HG03097 (cell line): Measurements from ENCODE around the gene WDR43.

Experiments used
- ATAC-seq: cut with Tn5 transposase; IDR thresholded peaks from one replicate; pipeline ENCODE4 v1.9.1; 2021; ENCODE audit not compliant: unreplicated experiment, low FRiP score

WDR43 gene

DNA sequence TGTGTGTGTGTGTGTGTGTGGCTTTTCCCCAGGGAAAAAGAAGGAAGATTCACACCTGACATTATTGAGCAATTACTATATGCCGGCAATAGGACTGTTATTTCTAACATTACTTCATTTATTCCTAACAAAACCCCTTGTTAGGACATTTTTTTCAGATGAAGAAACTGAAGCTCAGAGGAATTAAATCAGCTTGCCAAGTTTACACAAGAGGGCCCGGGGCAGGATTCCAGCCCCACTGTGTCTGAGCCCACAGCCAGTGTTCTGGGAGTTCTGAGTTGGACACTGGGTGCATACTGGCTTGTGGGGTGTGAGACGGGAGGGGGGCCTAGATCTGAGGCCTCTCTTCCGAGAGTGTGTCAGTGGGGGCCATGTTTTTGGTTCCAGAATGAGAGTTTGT is 96.6 kb downstream of the WDR43 start:
- no peak for ATAC-seq

DNA sequence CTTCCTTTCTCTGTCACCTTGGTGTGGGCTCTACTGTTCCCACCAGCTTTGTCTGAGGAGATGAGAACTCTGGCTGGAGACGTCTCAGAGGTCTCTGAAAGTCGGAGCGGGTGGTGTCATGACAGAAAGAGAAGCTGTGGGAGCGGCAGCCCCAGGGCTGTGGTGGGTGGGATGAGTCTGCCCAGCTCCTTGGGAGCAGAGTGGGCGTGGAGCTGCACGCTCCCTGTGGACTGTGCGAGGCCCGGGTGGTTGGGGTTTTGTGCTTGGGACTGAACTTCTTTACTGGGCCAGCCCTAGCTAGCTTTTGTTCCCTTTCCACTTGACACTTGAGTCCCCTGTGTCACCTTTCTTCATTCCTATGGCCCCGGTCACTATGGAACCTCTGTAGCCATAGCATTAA is 97.0 kb downstream of the WDR43 start:
- no peak for ATAC-seq

DNA sequence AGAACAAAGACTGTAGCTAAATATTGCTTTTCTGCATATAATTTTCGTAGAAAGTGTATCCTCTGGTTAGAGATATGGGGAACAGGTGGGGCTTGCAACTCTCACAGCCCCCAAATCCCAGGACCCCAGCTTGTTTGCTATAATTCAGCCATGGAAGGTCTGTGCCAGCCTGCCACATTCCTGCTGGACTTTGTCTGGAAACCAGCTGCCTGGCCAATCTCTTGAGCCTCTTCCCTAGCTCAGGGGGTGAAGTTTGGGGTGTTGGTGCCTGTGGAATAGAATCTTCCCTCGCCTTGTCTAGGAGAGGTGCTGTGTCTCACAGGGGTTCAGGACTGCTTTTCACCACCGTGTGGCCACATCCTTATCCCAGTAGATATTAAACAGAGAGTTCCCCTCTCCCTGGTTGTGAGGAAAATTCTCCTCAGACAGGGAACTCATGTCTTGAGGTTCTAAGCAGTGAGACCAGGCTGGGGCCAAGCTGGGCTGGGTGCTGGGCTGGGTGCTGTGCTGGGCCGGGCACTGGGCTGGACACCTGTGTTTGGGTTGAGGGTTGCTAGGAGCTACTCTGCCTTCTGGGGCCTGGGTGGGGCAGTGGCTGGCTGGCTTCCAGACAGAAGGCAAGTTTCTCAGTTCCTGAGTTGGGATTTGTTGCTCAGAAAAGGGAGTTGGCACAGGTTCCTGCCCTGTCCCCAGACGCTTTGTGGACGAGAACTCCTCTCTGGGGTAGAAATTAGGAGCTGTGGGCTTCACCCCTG is 98.9 kb downstream of the WDR43 start:
- ATAC-seq, result no peak

DNA sequence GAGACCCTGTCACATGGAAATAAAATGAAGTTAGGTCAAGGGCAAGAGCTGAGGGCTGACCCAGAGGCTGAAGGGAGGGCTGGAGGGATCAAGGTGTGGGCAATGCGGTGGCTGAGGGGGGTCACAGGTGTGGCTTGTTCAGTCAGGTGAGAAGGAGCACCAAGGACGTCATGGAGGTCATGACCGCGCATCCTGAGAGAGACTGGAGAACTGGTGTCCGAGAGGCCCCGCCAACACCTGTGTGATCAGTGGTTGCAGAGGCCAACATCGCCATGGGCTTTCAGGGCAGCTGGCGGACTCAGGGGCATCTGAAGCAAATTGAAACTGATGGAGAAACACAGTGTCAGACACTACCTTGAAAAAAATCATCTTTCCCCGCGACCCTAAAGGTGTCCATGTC is 99.6 kb downstream of the WDR43 start:
- no peak for ATAC-seq

DNA sequence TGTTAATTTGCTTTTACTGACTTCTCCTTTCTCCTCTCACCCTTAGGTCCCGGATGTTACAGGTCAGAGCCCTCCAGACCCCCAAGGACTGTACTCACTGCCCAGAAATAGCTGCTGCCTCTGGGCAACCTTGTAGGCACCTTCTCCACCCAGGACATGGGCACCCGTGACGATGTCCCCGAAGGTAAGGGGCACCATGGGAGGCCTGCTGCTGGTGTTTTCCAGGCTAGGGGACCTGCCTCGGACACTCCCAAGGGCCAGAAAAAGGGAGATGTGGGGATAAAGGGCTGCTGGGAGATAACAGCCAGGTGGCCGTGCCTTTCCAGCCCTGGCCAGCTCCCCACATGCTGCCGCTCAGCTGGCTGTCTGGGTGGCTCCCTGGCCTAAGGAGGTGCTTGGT is 100.2 kb downstream of the WDR43 start:
- no peak for ATAC-seq

DNA sequence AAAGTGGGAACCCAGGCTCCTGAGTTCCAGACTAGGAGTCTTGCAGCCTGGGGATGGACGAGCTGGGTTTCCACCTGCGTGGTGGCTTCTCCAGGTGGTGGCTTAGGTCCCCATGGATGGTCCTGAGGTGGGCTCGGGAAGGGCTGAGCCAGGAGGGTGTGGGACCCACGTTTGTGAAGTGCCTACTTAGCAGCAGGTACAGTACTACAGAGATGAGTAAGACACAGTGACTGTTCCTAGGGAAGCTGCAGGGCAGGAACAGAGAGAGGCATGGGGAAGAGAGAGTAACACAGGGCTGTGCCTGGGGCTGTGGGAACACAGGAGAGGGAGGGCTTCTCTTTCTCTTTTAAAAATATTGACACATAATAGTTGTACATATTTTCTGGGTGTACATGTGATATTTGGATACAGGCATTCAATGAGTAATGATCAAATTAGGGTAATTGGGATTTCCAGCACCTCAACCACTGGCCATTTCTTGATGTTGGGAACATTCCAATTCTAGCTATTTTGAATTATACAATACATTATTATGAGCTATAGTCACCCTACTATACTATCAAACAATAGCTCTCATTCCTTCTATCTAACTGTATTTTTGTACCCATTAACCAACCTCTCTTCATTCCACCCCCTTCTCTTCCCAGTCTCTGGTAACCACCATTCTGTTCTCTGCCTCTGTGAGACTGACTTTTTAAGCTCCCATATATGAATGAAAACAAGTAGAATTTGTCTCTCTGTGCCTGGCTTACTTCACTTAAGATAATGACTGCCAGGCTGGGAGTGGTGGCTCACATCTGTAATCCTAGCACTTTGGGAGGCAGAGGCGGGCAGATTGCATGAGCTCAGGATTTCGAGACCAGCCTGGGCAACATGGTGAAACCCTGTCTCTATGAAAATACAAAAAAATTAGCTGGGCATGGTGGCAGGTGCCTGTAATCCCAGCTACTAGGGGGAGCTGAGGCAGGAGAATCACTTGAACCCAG is 101.6 kb downstream of the WDR43 start:
- ATAC-seq, result no peak

DNA sequence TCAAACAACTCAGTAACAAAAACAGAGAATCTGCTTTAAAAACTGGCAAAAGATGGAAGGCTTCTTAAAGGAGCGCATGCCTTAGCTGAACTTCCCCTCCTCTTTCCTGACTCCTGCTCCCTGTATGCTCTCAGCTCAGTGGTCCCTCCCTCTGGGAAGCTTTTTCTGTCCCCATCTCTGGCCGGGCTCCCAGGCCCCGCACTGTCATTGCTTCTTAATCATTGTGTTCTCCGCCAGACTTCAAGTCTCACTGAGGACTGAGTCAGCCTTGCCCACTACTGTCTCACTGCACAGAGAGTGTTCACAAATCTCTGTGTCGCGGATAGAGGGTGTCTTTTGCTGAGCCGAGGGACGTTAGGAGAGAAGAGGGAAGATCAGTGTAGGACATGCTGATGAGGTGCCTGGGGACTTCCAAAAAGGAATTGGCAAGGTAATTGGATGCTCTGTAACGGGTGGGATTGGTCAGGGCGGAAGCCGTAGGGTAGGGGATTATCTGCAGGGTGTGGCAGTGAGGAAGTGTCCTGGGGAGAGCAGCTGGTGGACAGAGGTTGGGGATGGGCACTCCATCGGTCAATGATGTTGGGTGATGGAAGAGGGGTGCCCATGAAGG is 102.9 kb downstream of the WDR43 start:
- ATAC-seq, result no peak
